DMS114 treated with DMSO at 0.1 percent for 48 hours (cell line): ENCODE results near the gene NR2F1.
"Not testable (repeated sequence)": the region's sequence is repeated elsewhere in the genome, so short reads cannot be mapped to it uniquely, and the experiment has no call there.

Experiments used
- DNase-seq: peaks from one replicate; lab custom pipeline; 2025; ENCODE audit not compliant: unreplicated experiment; lab: John Stamatoyannopoulos, UW

NR2F1 gene

DNA sequence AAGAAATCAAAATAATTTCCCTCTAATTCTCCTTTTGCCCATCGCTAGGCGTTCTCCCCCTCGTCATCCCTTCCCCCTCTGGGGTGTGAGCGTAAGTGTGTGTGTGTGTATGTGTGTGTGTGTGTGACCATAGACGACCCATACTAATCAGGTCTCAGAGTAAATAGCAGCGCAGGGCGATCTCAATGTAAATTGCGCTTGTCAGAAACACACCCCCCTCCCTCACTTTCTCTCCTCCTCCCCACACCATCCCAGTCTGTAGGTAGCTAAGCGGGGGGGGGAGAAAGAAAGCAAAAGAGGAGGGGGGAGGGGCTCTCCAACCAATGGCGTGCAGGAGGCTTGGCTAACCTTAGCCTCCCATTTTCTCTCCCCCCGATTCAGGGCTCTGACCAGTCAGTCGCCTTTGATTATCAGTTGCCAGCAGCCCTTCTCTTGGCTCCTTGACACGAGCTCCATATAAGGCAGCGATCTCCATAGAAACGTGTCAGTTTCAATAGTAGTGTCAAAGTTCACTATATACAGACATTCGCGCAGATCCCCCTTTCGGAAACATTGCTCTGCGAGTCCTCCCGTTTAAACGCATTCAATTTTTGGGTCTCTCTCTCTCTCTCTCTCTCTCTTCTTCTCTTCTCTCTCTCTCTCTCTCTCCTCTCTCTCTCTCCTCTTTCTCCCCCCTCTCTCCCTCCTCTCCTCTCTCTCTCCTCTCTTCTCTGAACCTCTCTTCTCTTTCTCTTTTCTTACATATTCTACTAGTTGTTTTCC lies at the start of gene NR2F1:
NR2F1 (plus strand) TSS at position 546 of the 762 bp plus-strand sequence. CDS start 1,802 bp downstream, outside the sequence.
- DNase-seq: peak; percentile 99

DNA sequence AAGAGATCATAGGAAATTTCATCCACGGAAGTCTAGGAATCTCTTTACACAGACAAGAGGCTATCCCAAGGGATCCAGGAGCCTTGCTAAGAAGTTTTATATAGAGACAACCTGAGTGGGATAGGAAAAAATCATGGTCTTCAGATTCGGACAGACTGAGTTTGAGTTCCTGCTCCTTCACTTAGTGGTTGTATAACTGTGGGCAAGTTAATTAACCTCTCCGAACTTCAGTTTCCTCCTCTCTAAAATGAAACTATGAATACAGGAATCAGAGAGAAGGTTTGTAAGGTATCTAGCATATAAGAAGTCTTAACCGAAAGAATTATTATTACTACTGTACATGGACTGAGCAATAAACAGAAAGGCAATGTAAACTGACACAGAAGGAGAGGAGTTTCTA lies 37.1 kb upstream of the NR2F1 start:
- no peak for DNase-seq

DNA sequence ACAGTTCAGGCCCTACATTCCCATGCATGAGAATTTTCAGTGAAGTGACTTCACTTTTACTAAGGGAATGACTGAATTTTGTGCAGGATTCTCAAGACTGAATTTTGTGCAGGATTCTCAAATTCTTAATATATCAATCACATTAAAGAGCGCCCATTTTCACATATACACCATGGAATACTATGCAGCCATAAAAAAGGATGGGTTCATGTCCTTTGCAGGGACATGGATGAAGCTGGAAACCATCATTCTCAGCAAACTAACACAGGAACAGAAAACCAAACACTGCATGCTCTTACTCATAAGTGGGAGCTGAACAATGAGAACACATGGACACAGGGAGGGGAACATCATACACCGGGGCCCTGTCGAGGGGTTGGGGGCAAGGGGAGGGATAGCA lies 33.4 kb upstream of the NR2F1 start:
- DNase-seq: not testable (repeated sequence)

DNA sequence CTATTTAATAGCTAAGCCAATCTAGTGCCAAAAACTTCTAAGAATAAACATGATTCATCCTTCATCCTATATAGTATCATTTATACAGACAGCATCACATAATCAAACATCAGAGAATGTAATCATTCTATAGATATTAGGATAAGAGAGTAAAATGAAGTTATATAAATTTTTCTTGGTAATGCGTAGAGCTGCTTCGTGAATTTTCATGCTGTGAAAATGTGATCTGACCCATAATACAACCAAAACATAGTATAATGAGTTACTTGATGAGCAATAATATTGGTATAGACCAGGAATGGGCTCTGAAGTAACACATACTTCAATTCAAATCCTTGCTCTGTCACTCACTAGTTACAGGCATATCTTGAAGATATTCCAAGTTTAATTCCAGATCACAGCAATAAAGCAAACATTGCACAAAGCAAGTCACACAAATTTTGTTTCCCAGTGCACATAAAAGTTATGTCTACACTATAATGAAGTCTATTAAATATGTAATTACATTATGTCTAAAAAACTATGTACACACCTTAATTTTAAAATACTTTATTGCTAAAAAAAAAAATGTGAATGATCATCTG lies 25.9 kb upstream of the NR2F1 start:
- DNase-seq: no peak

DNA sequence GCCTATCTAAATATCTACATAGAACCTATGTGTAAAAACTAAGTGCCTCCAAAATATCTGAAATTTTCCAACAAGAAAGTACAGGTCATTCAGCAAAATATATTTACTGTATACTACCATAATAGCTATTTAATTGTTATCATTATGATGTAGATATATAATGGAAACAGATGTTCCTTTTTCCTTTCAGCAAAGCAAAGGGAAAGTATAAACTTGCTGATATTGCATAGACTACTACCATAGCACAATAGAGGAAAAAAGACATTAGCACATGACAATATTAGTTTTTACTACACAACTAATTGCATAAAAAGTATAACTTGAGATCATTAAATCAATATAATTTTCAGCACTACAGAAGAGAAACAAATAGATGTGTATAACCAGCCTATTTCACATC lies 16.9 kb upstream of the NR2F1 start:
- DNase-seq: no peak

DNA sequence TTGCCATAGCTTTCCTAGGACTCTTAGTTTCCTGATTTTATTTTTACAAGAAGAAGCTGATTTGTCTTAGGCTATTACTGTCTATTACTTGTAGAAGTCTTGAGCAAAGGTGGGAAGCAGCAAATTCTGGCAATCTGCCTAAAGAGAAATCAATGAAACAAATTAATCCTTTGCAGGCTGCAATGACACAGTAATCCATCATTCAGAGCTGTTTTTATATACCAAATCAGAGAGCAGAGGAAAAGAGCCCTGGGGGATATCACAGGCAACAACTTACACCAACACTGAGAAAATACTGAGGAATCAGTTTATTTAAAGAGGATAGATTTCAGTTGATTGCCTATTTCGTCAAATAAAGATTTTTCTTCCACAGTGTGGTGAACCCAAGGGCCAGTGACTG lies 15.6 kb upstream of the NR2F1 start:
- no peak for DNase-seq

DNA sequence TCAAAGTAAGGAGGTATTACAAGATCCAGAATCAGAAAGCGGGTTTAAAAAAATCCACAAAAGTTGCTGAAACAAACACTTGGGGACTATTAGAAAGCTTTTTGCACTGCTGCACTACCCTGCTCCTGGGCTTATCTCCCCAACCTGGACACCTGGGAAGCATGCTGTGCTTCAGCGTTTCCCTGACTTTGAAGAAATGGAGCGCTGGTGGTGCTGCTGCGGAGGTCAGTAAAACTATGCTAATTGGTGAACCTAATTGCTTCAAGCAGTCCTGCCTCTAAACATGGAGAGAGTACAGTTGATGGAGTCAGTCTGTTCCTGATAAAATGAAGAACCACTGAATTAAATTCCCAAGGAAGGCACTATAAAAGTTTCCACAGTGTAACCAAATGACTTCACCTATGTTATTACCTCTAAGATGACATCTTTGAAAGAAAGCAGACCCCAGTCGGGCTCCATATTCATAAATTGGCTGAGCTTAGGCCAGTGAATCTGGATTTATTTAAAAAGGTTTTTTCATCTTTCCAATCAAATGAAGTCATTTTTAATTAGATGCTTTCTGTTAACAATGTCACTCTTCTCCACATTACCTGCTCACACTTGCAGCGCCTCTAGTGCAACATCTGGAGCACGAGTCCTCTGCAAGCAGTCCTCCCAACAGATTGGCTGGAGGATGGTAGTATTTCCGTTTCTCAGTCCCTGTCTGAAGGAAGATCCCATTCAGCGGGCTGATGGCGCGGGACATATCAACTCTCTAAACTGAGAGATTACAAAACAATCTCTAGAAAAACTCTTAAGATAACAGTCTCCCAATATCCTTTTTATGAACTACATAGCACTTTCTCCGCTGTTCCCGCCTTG lies 13.5 kb upstream of the NR2F1 start:
- DNase-seq: no peak

DNA sequence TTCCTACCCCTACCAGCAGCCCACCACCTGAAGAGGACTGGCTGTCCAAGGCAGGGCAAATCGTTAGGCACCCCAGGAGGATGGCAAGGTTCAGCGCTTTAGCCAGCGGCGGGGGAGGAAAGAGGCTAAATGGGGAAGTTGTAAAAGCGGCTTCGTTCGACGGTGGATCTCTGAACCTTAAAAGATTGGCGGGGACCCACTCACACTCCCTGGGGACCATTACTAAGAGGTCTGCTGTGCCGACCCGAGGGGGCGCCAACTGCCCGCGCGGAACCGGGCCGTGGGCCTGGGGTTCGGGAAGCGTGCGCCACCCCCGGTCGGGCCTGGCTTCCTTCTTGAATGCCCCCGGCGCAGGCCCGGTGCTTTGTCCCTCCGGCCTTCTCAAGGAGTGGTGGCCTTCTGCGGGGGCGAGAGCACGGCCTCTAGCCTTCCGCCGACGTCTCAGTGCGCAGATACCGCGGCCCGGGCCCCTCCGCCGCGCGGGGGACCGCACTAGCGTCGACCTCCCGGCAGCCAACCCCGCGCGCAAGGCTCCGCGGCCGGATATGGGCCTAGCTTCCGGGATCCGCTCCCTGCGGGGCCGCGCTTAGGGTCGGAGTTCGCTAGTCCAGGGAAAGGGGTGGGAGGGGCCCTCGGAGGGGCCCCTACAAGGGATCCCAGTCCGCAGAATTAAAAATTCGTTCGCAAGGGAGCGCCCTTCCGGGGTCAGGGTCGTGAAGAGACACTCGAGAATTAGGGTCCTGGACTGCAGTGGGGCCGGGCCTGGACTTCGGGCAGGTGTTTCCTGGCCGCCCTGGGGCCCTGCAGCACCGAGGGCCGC lies 12.5 kb upstream of the NR2F1 start:
- DNase-seq: no peak

DNA sequence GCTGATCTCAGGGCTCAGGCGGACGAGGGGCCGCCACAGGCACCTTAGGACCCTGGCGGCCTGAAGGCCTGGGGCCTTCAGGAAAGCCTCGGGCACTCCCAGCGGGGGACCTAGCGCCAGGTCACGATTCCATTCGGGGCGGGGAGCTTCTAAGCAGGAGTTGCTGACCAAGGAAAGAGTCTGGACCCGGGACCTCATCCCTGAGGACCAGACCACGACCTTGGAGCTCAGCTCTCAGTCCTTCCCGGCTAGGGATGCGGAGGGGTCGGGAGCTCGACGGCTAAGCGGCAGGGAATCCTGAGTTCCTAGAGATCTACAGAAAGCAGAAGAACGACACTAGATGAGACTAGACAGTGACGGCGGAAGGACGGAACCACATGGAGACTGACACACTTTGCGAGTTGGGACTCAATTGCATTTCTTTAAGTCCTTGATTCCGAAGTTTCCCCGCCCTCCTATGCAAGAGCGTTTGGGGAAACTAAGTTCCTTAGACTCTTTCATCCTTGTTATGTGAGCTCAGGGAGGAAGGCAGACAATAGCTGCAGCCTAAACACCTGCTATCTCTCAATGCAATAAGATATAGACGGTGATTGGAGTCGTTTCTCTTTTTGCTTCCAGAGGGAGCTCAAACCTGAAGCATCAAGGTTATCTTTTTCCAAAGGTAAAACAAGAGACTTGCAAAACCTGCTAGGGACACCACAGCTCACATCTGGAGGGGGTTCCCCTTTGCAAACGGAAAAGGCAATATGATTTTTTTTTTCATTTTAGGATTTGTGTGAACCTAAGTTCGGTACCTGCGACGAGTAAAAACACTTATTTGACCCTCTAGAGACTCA lies 11.7 kb upstream of the NR2F1 start:
- DNase-seq: no peak

DNA sequence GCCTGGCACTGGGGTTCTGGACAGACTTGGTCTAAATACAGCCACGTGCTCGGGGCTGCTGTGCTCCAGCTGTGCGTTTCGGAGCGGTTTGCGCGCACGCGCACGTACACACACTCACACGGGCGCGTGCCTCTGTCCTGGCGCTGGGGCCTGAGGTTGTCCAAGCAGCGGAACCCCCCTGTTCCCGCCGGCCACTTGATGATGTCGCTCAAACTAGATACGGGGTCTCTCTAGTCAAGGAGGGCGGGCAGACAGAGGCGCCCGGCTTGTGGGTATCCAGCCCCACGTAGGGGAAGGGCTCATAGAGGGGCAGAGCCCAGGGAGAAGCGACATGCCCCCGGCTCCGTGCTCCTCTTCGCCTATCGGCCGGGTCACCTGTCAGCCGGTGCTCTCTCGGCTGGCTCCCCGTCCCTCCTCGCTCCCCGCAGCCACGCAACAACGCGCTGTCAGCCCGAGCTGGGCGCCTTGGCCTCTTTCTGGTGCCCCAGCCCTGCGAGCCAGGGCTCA lies 10.9 kb upstream of the NR2F1 start:
- DNase-seq: no peak

DNA sequence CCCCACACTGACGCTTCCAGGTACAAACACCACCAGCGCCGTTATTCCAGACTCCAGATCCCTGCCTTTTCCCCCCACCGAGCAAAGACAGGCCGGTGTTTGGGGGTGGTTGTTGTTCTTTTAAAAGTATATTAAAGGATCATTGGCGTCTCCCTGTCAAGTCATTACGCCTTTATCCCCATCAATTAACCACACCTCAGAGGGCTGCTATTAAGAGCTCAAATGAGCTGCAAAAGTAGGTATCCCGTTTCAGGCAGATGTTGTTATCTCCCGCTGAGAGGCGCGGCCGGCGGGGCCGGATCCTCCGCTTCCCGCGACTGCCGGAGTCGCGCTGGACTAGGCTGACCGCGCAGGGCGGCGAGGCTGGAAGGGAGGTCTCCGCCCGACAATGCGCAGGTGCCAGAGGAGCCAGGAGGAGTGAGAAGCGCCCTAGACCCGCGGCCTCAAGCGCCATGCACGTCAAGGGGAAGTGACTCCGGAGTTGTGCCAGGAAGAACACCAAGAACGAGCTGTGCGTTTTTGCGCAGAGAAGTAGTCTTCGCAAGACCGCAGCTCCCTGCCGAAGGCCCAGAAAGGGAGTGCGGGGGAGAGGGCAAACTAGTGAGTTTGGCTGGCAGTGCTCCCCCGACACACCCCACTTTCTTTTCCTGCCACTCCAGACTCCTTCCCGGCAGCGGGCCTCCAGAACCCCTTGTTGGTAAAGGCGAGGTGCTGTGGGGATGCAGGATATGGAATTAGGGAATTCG lies 10.2 kb upstream of the NR2F1 start:
- DNase-seq: no peak

DNA sequence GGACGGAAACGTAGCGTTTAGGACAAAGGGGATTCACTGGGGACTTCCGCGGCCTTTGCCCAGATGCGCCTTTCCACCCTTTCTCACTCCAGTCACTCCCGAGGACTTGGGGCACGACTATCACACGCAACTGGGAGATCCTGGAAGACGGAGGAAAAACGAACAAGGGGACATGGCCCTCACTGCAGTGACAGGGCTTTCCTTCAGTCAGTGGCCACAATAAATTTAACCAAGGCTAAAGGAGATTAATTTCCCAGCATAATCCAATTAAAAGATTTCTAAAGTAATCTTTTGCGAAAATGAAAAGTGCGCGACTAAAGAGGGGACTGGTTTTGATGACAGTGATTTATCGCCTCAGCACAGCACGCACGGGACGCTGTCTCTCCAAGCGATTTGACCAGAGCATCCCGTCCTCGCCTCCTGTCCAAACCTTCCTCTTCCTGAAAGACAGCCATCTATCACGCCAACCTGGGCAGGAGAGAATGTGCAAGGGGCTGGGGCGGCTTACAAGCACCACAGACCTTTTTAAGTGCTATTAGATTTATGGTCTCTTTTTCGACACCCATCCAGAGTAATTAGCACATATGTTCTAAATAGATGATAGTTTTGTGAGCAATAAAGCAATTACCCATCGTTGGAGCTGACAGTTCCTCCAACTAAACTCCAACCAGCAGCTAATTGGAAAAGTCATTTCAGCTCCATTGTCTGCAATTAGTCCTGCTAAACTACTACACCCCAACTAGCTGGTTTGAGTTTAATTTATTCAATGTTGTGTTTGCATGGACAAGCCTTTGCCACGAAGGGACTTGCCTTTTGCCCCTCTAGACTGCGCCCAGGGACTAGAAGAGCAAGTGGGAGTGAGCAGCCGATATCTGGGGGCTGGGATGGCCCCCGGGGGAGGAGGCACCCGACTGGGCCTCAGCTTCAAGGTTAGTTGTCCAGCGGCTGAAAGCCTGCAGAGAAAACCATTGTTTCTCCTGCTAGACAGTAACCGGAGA lies 9.4 kb upstream of the NR2F1 start:
- DNase-seq: no peak

DNA sequence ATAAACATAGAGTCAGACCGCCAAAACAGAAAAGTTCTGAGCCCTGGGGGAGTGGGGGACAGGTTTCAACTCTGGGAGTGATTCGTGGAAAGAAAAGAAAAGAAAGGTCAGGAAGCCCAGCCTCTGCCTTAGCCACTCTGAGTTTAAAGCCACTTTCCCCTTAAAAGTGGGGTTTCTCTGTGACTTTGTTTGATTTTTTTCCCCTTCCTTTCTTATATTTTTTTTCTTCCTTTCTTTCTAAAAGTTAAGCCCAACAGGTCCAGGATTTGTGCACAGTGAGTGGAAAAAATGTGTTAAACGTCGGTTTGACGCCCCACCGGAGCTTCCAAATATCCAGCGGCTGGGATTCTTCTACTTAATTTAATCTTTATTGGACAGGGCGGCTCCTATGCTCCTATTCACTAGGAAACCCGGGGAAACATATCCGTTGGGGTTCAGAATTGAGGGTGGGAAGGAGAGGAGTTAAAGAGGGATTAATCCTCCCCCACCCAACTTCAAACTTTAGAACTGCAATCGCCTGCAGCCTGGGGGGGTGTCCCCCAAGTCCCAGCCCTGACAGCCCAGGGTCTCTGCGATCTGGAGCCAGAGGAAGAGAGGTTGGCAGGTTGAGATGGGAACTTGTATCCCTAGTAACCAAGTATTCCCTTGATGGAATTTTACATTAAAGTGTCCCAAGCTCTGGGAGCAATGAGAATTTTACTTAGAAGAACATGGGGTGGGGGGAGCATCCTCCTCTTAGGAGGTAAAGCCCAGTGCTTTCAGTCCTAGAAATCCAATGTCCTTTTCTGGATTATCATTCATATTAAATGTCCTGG lies 8.3 kb upstream of the NR2F1 start:
- DNase-seq: no peak

DNA sequence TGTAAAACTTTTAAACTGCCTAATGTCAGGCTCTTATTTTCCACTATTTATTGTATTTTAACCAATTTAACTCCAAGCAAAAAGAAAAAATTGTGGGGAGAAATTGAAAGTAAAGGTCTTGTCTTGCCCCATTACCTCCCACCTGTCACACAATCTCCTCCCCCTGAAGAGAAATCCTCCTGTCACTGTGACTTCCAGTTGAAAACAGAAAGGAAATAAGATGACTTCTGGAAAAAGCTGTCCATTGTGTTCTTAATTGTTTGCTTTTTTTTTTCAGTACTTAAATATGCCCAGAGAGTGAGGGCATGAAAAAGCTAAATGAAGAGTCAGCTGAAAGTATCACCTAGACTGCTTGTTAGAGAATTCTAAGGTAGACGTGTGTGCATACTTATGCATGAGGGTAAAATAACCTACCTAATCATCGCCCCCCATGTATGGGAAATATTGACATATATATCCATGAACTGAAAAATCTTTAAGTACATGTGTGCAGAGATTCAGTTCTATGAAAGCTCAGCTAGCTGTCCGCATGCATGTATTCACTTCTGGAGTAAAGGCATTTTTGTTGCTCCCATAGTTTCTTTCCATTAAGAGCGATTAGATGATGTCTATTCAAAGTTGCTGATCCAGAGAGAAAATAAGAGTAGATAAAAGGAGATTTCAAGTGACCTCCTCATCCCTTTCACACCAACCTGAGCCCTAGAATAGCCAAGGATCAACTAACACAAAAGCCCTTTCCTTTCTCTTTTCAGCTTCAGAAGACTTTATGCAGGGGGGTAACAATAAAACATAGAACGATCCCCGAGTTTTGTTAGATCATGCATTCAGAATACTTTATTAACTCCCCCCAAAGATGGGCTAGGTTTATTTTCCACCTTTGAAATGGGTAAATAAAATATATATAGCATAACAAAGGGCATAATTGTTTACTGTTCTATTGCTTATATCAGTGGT lies 7.3 kb upstream of the NR2F1 start:
- no peak for DNase-seq

DNA sequence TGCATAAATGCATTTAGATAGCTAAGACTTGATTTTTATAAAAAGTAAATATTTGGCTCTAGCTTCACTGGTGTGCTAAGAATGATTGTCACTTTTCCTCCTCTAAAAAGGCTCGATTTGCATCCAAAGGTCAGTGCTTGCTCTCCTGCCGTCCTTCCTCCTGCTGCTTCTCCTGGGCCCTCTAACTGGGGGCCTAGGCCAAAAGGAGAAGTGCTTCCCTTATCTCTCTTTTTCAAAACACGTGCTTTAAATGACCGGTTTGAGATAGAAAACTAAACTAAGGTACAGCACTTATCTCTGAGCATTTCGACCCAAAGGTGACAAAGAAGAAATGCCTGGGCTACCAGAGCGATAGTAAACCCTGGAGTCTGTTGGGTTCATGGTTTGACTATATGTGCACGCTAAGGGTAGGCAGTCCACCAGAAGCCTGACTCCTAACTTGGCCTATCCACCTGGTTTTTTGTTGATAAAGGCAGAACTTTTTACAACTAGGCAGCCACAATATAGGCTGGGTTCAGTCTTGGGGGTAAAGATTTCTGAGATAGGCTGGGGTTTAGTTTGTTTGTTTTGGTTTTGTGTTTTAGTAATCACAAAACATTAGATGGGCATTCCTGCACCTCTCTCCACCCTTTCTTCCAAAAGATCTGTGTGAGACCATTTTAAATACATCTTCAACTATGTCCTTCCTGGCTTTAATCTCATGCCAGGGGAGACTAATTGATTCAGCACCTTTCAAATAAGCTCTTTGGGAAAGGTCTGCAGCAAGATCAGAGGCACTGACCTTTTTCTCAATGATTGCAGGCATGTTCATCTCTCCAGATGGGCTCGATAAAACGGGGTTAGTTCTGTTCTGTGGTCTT lies 5.8 kb upstream of the NR2F1 start:
- no peak for DNase-seq
